OCI-LY1 (cell line): ENCODE measurements around the gene RPLP2.

Experiments
- H2AFZ ChIP-seq: fragments of 200-600 bp; sonication (generic), shearing (Covaris generic); 2 replicates; pipeline ENCODE4 v1.6.0; 2014; ENCODE audit warnings: antibody characterized with exemption, mild to moderate bottlenecking, low read length
- H3F3A ChIP-seq: fragments of 200-600 bp; sonication (generic), shearing (Covaris generic); 2 replicates; pipeline ENCODE4 v1.6.0; 2014; ENCODE audit warnings: mild to moderate bottlenecking, antibody characterized with exemption, low read length, moderate library complexity; ENCODE audit not compliant: insufficient read depth
- H3K27ac ChIP-seq: fragments of 200-600 bp; sonication (generic); 2 replicates; pipeline ENCODE4 v1.5.1; 2014; ENCODE audit warnings: low read length, mixed run types, mild to moderate bottlenecking, low read depth; ENCODE audit not compliant: poor library complexity, severe bottlenecking
- H3K27me3 ChIP-seq: fragments of 200-600 bp; sonication (generic); 2 replicates; pipeline ENCODE4 v1.6.0; 2014; ENCODE audit warnings: antibody characterized with exemption, mild to moderate bottlenecking, low read length, moderate library complexity; ENCODE audit not compliant: insufficient read depth
- H3K36me3 ChIP-seq: fragments of 200-600 bp; sonication (generic); 2 replicates; pipeline ENCODE4 v1.6.1; 2014; ENCODE audit warnings: mild to moderate bottlenecking, antibody characterized with exemption, low read length, moderate library complexity, mixed read lengths; ENCODE audit not compliant: insufficient read depth
- H3K4me1 ChIP-seq: fragments of 200-600 bp; sonication (generic); 2 replicates; pipeline ENCODE4 v1.5.1; 2014; ENCODE audit warnings: mild to moderate bottlenecking, low read length, moderate library complexity; ENCODE audit not compliant: insufficient read depth, severe bottlenecking
- H3K4me2 ChIP-seq: fragments of 200-600 bp; sonication (generic), shearing (Covaris generic); 2 replicates; pipeline ENCODE4 v1.6.1; 2014; ENCODE audit warnings: low read length
- H3K4me3 ChIP-seq: fragments of 200-600 bp; sonication (generic); 2 replicates; pipeline ENCODE4 v1.5.1; 2014; ENCODE audit warnings: low read length, low read depth, mild to moderate bottlenecking, mixed read lengths; ENCODE audit not compliant: poor library complexity, severe bottlenecking
- H3K79me2 ChIP-seq: fragments of 200-600 bp; shearing (Covaris generic); 2 replicates; pipeline ENCODE4 v1.6.1; 2016; ENCODE audit warnings: mixed run types, low read length, mixed read lengths; ENCODE audit not compliant: insufficient read depth
- H3K9ac ChIP-seq: fragments of 200-600 bp; sonication (generic), shearing (Covaris generic); 2 replicates; pipeline ENCODE4 v1.6.1; 2014; ENCODE audit warnings: mild to moderate bottlenecking, low read length, mixed read lengths
- H3K9me2 ChIP-seq: fragments of 200-600 bp; sonication (generic), shearing (Covaris generic); 2 replicates; pipeline ENCODE4 v1.6.1; 2014; ENCODE audit warnings: low read depth, mild to moderate bottlenecking, low read length, mixed read lengths
- H3K9me3 ChIP-seq: fragments of 200-600 bp; shearing (Covaris generic); 2 replicates; pipeline ENCODE4 v1.6.1; 2014; ENCODE audit warnings: low read length, mixed read lengths
- H4K20me1 ChIP-seq: fragments of 200-600 bp; sonication (generic), shearing (Covaris generic); 2 replicates; pipeline ENCODE4 v1.6.0; 2016; ENCODE audit warnings: mild to moderate bottlenecking, low read length; ENCODE audit not compliant: insufficient read depth
- EZH2 ChIP-seq: fragments of 200-600 bp; sonication (generic), shearing (Covaris generic); IDR thresholded peaks from 2 replicates; pipeline ENCODE4 v1.8.0; 2017; ENCODE audit warnings: borderline replicate concordance, mixed run types, mild to moderate bottlenecking, antibody characterized with exemption, low read length, moderate library complexity, mixed read lengths
- TF ChIP-seq, protein P1 (sequence below): fragments of 200-600 bp; sonication (generic), shearing (Covaris generic); IDR thresholded peaks from 2 replicates; pipeline ENCODE4 v1.5.1; 2017; ENCODE audit warnings: mild to moderate bottlenecking, antibody characterized with exemption, low read length, moderate library complexity, mixed read lengths

Gene RPLP2

DNA sequence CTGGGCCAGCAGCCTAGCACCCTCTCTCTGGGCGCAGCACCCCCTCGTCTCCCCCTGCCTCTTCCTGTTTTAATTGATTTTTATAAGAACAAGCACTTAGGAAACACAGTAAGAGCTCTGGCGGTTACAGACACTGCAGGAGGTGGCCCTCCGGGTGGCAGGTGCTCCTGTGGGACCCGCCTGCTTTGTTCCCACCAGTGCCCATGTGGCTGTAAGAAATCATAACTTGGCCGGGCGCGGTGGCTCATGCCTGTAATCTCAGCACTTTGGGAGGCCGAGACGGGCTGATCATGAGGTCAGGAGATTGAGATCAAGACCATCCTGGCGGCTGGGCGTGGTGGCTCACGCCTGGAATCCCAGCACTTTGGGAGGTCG is 51.3 kb downstream of the RPLP2 start:
- no peaks in the 10 kb centered on the region for H3F3A ChIP-seq
- no peak overlapping the region for H2AFZ ChIP-seq
- no peaks in the 10 kb centered on the region for H3K9me2 ChIP-seq
- TF ChIP-seq, protein P1, sequence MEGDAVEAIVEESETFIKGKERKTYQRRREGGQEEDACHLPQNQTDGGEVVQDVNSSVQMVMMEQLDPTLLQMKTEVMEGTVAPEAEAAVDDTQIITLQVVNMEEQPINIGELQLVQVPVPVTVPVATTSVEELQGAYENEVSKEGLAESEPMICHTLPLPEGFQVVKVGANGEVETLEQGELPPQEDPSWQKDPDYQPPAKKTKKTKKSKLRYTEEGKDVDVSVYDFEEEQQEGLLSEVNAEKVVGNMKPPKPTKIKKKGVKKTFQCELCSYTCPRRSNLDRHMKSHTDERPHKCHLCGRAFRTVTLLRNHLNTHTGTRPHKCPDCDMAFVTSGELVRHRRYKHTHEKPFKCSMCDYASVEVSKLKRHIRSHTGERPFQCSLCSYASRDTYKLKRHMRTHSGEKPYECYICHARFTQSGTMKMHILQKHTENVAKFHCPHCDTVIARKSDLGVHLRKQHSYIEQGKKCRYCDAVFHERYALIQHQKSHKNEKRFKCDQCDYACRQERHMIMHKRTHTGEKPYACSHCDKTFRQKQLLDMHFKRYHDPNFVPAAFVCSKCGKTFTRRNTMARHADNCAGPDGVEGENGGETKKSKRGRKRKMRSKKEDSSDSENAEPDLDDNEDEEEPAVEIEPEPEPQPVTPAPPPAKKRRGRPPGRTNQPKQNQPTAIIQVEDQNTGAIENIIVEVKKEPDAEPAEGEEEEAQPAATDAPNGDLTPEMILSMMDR, result no peak
- no peak for TF ChIP-seq EZH2
- H3K4me2 ChIP-seq, result no peak overlapping the region
- H3K36me3 ChIP-seq, result no peaks in the 10 kb centered on the region
- H3K4me3 ChIP-seq, result no peak overlapping the region
- no peaks in the 10 kb centered on the region for H3K9me3 ChIP-seq
- peaks cover 6% of the 10 kb centered on the region for H3K4me1 ChIP-seq
- peaks cover 6% of the 10 kb centered on the region; the same call in 1 of the 2 replicates for H3K27me3 ChIP-seq
- no peaks in the 10 kb centered on the region for H4K20me1 ChIP-seq
- no peak overlapping the region for H3K27ac ChIP-seq
- no peak overlapping the region for H3K9ac ChIP-seq
- no peaks in the 10 kb centered on the region for H3K79me2 ChIP-seq

DNA sequence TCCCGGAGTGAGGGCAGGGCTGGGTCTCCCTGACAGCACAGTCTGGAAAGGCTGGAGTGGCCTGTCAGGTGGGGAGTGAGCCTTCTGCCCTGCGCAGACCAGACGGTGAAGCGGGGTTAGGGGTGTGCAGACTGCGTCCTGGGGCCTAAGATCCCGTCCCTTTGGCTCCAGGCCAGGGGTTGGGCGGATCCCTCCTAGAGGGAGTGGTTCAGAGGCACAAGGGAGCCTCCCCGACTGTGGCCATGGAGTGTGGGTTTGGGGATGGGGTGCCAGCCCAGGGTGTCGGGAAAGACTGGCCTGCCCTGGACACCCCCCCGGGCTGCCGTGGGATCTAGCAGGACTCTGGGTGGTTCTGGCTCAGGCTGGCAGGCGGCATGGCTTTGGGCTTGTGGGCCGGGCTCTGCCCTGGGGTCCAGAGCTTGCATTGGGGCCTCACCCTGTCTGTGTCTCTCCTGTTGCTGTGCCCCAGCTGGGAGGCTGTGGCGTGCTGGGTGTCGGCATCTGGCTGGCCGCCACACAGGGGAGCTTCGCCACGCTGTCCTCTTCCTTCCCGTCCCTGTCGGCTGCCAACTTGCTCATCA is 52.4 kb downstream of the RPLP2 start:
- Histone ChIP-seq H3K4me3 (no peak overlapping the region), H2AFZ (no peak overlapping the region)

More for the DNA sequence above, 52.4 kb downstream of the RPLP2 start:
- TF ChIP-seq, protein P1, result no peak
- TF ChIP-seq EZH2, result no peak
- Histone ChIP-seq H3K9ac (no peak overlapping the region), H3K4me1 (peaks cover under 1% of the 10 kb centered on the region), H3K27ac (no peak overlapping the region), H3K79me2 (no peaks in the 10 kb centered on the region), H4K20me1 (no peaks in the 10 kb centered on the region), H3K36me3 (no peaks in the 10 kb centered on the region), H3K9me3 (no peaks in the 10 kb centered on the region), H3F3A (no peaks in the 10 kb centered on the region), H3K9me2 (no peaks in the 10 kb centered on the region), H3K4me2 (no peak overlapping the region), H3K27me3 (peaks cover 6% of the 10 kb centered on the region; the same call in 1 of the 2 replicates)
